22Rv1 (cell line): ENCODE data around the gene SMAD9.

Experiments used
- ZFX ChIP-seq: fragments of 450-650 bp; IDR thresholded peaks from 2 replicates; pipeline ENCODE4 v1.6.1; 2017; ENCODE audit warnings: antibody characterized with exemption, borderline replicate concordance
- TF ChIP-seq, protein P1 (sequence below): fragments of 450-650 bp; IDR thresholded peaks from 2 replicates; pipeline ENCODE4 v1.5.1; 2017; ENCODE audit warnings: mild to moderate bottlenecking

DNA sequence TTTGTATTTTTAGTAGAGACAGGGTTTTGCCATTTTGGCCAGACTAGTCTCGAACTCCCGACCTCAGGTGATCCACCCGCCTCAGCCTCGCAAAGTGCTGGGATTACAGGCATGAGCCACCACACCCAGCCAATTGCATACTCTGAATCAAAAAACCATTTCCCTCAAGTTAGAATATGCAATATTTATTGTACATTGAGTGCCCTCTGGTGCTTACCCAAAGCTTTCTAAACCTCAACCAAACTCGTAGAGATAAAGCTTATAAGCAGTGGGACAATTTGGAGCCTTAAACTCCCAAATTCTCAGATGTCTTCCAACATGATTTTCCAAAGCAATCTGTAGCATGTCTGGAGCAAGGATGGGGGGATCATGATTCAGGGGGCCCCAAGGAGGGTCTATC lies 78.6 kb downstream of the SMAD9 start:
- TF ChIP-seq, protein P1, sequence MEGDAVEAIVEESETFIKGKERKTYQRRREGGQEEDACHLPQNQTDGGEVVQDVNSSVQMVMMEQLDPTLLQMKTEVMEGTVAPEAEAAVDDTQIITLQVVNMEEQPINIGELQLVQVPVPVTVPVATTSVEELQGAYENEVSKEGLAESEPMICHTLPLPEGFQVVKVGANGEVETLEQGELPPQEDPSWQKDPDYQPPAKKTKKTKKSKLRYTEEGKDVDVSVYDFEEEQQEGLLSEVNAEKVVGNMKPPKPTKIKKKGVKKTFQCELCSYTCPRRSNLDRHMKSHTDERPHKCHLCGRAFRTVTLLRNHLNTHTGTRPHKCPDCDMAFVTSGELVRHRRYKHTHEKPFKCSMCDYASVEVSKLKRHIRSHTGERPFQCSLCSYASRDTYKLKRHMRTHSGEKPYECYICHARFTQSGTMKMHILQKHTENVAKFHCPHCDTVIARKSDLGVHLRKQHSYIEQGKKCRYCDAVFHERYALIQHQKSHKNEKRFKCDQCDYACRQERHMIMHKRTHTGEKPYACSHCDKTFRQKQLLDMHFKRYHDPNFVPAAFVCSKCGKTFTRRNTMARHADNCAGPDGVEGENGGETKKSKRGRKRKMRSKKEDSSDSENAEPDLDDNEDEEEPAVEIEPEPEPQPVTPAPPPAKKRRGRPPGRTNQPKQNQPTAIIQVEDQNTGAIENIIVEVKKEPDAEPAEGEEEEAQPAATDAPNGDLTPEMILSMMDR, result no peak
- no peak for TF ChIP-seq ZFX
